Measurements from ENCODE around the gene FUT7. TPM values are rescaled to one million over a fixed set of nuclear protein-coding genes. Genes with fewer than 3 reads are reported as not detected.

The FUT7 gene
- total RNA-seq, 1 experiment from 2014 or later = not detected

- no CpG with 5 or more reads among the region's 12 CpGs for WGBS (ENCODE audit: extremely low coverage, insufficient read length, low lambda C conversion rate)
- DNase-seq = peak; percentile 92
- Histone ChIP-seq H3K79me2 (ENCODE audit: insufficient read depth, low read length) (no peaks in the 10 kb centered on the region), H3K27ac (ENCODE audit: insufficient read length, low read depth, low read length) (no peak overlapping the region), H2AK5ac (ENCODE audit: insufficient read length, low read length) (no peak overlapping the region), H2BK12ac (ENCODE audit: insufficient read length, low read depth, low read length) (no peak overlapping the region), H4K8ac (replicated peaks; ENCODE audit: insufficient read length, low read depth, low read length) (no peak overlapping the region), H3K79me1 (ENCODE audit: insufficient read depth, low read depth, low read length, poor library complexity, severe bottlenecking) (no peaks in the 10 kb centered on the region), H3K56ac (ENCODE audit: insufficient read length, low read depth, low read length) (no peak overlapping the region), H3K4ac (ENCODE audit: low read depth, low read length) (no peak overlapping the region), H3K23ac (ENCODE audit: insufficient read length, low read depth, low read length) (no peak overlapping the region), H2BK15ac (ENCODE audit: low read depth, low read length) (no peak overlapping the region), H4K91ac (ENCODE audit: insufficient read length, low read depth, low read length) (no peak overlapping the region), H4K20me1 (ENCODE audit: control insufficient read depth, insufficient read depth, insufficient read length) (peaks cover 4% of the 10 kb centered on the region), H3K27me3 (ENCODE audit: insufficient read depth, low read length) (no peaks in the 10 kb centered on the region), H2BK5ac (ENCODE audit: insufficient read length, low read length) (no peak overlapping the region), H3K4me2 (ENCODE audit: insufficient read depth, insufficient read length, low read length) (no peak overlapping the region), H3K18ac (ENCODE audit: insufficient read length, low read depth, low read length) (no peak overlapping the region), H2BK20ac (ENCODE audit: low read depth, low read length, poor library complexity, severe bottlenecking) (no peak overlapping the region), H4K5ac (ENCODE audit: insufficient read length, low read depth, low read length) (no peak overlapping the region), H2AFZ (ENCODE audit: low read length) (no peak overlapping the region), H3K9me3 (ENCODE audit: control insufficient read depth, low read depth, low read length) (no peaks in the 10 kb centered on the region), H3T11ph (ENCODE audit: low read length) (no peak overlapping the region), H3K14ac (ENCODE audit: insufficient read depth, low read length) (no peak overlapping the region), H3K4me1 (ENCODE audit: insufficient read depth, low read length) (peaks cover 5% of the 10 kb centered on the region; the same call in 1 of the 2 replicates), H2BK120ac (ENCODE audit: low read depth, low read length, poor library complexity, severe bottlenecking) (no peak overlapping the region), H3K23me2 (ENCODE audit: insufficient read length, low read depth, low read length, poor library complexity, severe bottlenecking) (no peaks in the 10 kb centered on the region), H3K9ac (ENCODE audit: extremely low read depth, insufficient read length, low read length) (no peak overlapping the region)
- peaks cover 13 to 25% of the 10 kb centered on the region in 2 experiments for H3K4me1 Mint-ChIP-seq
- 0 out of 7 replicates have a peak overlapping the region, but pooled peaks of 1 of the 3 experiments have one; percentile 25 for H3K27ac Mint-ChIP-seq
- H3K9me3 Mint-ChIP-seq = no peaks in the 10 kb centered on the region
- H3K27me3 Mint-ChIP-seq (ENCODE audit: low read depth) = peaks cover 1% of the 10 kb centered on the region; the same call in 1 of the 2 replicates
- H3K36me3 Mint-ChIP-seq (ENCODE audit: insufficient read depth in 1 of 3, low read depth in 3 of 3) = peaks cover 0 to 5% (median 4%) of the 10 kb centered on the region in 3 experiments; a peak in 4 of 7 replicates
- TF ChIP-seq, protein P1, sequence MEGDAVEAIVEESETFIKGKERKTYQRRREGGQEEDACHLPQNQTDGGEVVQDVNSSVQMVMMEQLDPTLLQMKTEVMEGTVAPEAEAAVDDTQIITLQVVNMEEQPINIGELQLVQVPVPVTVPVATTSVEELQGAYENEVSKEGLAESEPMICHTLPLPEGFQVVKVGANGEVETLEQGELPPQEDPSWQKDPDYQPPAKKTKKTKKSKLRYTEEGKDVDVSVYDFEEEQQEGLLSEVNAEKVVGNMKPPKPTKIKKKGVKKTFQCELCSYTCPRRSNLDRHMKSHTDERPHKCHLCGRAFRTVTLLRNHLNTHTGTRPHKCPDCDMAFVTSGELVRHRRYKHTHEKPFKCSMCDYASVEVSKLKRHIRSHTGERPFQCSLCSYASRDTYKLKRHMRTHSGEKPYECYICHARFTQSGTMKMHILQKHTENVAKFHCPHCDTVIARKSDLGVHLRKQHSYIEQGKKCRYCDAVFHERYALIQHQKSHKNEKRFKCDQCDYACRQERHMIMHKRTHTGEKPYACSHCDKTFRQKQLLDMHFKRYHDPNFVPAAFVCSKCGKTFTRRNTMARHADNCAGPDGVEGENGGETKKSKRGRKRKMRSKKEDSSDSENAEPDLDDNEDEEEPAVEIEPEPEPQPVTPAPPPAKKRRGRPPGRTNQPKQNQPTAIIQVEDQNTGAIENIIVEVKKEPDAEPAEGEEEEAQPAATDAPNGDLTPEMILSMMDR (conservative IDR thresholded peaks at IDR 0.05) = peak; percentile 73
- peak overlapping the region; percentile 46 to 73; a peak in 4 of 5 replicates for H3K4me3 Mint-ChIP-seq
Measured at GRCh38 chr9:137067860-137068538, 36.1 kb upstream of the FUT7 start.

Data from H9 (cell line).